ENCODE results near the gene HORMAD2. TPM values are rescaled to one million over a fixed set of nuclear protein-coding genes. Genes with fewer than 3 reads are reported as not detected.

Gene HORMAD2
- total RNA-seq, 4 donors from 2014 or later, result not detected

DNA sequence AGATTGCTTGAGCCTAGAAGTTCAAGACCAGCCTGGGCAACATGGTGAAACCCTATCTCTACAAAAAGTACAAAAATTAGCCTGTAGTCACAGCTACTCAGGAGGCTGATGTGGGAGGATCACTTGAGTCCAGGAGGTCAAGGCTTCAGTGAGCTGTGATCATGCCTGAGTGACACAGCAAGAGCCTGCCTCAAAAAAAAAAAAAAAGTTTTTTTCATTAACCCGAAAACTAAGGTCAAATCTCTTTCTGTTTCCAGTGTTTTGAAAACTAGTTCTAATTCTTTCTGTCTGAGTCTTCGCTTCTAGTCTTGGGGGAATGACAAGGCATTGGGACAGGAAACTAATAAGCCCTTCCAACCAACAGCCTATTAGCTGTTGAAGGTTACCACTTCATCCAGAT is 108.6 kb downstream of the HORMAD2 start:
- no peak overlapping the region for H3K4me3 ChIP-seq
- H3K27ac ChIP-seq, result no peak overlapping the region
- H3K9me3 ChIP-seq, result no peaks in the 10 kb centered on the region
- in situ Hi-C loops (cut with MboI; ENCODE audit: low sequenced_read_pairs in 4 of 4), result no loop called here
- H3K4me1 ChIP-seq, result no peaks in the 10 kb centered on the region
- H3K36me3 ChIP-seq, result no peaks in the 10 kb centered on the region
- ATAC-seq (no peak), DNase-seq (no peak)
- H3K27me3 ChIP-seq, result peaks cover 0 to 18% (median 0%) of the 10 kb centered on the region in 3 donors
- intact Hi-C loops (cut with DNase I; ENCODE audit: low total_unique reads), result no loop called here
- TF ChIP-seq, protein P1, sequence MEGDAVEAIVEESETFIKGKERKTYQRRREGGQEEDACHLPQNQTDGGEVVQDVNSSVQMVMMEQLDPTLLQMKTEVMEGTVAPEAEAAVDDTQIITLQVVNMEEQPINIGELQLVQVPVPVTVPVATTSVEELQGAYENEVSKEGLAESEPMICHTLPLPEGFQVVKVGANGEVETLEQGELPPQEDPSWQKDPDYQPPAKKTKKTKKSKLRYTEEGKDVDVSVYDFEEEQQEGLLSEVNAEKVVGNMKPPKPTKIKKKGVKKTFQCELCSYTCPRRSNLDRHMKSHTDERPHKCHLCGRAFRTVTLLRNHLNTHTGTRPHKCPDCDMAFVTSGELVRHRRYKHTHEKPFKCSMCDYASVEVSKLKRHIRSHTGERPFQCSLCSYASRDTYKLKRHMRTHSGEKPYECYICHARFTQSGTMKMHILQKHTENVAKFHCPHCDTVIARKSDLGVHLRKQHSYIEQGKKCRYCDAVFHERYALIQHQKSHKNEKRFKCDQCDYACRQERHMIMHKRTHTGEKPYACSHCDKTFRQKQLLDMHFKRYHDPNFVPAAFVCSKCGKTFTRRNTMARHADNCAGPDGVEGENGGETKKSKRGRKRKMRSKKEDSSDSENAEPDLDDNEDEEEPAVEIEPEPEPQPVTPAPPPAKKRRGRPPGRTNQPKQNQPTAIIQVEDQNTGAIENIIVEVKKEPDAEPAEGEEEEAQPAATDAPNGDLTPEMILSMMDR (IDR thresholded peaks at IDR 0.05 in 4 of 5, conservative IDR thresholded peaks at IDR 0.05 in 1 of 5), result no peak

DNA sequence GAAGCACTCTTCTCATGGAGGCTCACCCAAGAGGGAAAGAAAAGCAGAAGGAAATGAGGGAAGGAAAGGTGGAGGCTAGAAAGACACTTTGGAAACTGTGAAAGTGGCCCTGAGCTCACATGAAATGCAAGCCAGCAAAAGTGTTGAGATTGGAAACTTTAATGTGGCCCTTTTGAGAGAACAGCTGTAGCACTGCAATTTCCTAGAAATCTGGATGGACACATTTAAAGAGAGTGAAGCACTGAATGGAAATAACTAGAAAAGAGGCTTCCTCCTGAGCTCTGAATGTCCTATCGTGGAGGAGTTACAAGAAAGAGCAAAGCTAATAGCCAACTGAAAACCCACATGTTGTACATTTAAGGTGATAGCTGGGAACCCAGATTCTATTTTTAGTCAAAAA is 110.3 kb downstream of the HORMAD2 start:
- TF ChIP-seq, protein P1 (IDR thresholded peaks at IDR 0.05 in 4 of 5, conservative IDR thresholded peaks at IDR 0.05 in 1 of 5), result no peak
- TF ChIP-seq POLR2A (IDR thresholded peaks at IDR 0.05), result no peak
- H3K9me3 ChIP-seq, result no peaks in the 10 kb centered on the region
- H3K4me1 ChIP-seq, result no peaks in the 10 kb centered on the region

DNA sequence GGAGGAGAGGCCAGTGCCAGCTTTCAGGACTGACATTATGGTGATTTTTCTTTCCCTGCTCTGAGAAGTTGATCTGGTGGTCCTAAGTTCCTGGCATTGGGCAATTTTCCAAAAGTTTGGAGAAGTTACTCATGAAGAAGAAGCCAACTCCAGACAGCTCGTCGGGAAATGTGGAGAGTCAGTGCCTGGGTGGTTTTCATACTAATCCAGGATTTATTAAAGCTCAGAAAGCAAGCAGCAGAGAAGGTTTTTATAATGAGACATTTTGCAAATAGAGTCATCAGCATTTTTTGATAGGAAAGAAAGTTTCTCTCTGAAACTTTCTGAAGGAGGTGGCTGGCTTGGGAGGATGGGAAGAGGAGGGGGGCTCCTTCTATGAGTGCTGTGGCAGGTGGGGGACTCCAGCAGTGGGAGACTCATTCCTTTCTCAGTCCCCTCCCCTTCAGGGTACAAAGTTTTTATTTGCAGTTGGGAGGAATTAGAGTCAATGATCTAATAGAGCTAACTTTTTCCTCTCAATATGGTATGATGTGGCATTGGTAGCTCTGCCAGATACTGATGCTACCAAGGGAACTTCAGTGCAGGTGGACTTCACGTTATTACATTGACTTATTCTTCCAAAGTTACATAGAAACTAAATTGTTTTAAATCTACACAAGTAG is 110.9 kb downstream of the HORMAD2 start:
- H3K27me3 ChIP-seq, result peaks cover 0 to 21% (median 0%) of the 10 kb centered on the region in 3 donors
- H3K36me3 ChIP-seq, result no peaks in the 10 kb centered on the region
- H3K4me1 ChIP-seq, result peaks cover 0 to 5% of the 10 kb centered on the region in 2 donors
- no peaks in the 10 kb centered on the region for H3K9me3 ChIP-seq
- no peak for ATAC-seq
- in situ Hi-C loops (cut with MboI; ENCODE audit: low sequenced_read_pairs in 4 of 4), result no loop called here
- no peak for DNase-seq
- no peak overlapping the region for H3K27ac ChIP-seq
- intact Hi-C loops (cut with DNase I; ENCODE audit: low total_unique reads), result no loop called here
- no peak for TF ChIP-seq POLR2A (IDR thresholded peaks at IDR 0.05)
- TF ChIP-seq, protein P1 (IDR thresholded peaks at IDR 0.05 in 4 of 5, conservative IDR thresholded peaks at IDR 0.05 in 1 of 5), result no peak
- no peak overlapping the region for H3K4me3 ChIP-seq

More for the DNA sequence above, 110.3 kb downstream of the HORMAD2 start:
- H3K27ac ChIP-seq, result no peak overlapping the region
- intact Hi-C loops (cut with DNase I; ENCODE audit: low total_unique reads), result no loop called here
- no peak for DNase-seq
- H3K4me3 ChIP-seq, result no peak overlapping the region
- H3K27me3 ChIP-seq, result peaks cover 0 to 21% (median 0%) of the 10 kb centered on the region in 3 donors
- no peaks in the 10 kb centered on the region for H3K36me3 ChIP-seq
- ATAC-seq, result no peak
- in situ Hi-C loops (cut with MboI; ENCODE audit: low sequenced_read_pairs in 4 of 4), result no loop called here

DNA sequence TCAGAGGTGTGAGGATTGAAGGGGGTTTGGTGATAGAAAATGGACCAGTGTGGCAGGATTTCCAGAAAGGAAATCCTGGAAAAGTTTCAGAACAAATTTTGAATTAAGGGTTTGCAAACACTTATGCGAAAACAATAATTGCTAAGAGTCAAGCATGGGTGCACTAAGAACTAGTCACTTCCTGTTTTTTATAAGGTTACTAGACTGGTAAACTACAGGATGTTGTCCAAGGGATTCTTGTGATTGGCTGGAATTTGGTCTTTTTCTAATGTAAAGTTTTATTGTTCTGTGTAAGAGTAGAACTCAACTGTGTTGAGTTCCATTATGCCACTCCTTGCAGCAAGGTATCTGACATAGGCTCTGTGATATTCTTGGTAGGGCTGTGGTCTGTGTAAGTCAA is 112.2 kb downstream of the HORMAD2 start:
- Histone ChIP-seq H3K27me3 (peaks cover 0 to 21% (median 0%) of the 10 kb centered on the region in 3 donors), H3K4me1 (peaks cover 7 to 12% of the 10 kb centered on the region in 2 donors), H3K4me3 (no peak overlapping the region), H3K36me3 (no peaks in the 10 kb centered on the region), H3K27ac (no peak overlapping the region), H3K9me3 (no peaks in the 10 kb centered on the region)
- no peak for DNase-seq
- no peak for TF ChIP-seq POLR2A (IDR thresholded peaks at IDR 0.05)
- TF ChIP-seq, protein P1 (IDR thresholded peaks at IDR 0.05 in 4 of 5, conservative IDR thresholded peaks at IDR 0.05 in 1 of 5), result no peak
- in situ Hi-C loops (cut with MboI; ENCODE audit: low sequenced_read_pairs in 4 of 4) (no loop called here), intact Hi-C loops (cut with DNase I; ENCODE audit: low total_unique reads) (no loop called here)
- no peak for ATAC-seq

Measured in gastrocnemius medialis (tissue), 4 donors.